ENCODE data around the gene SPRN.

SPRN gene

DNA sequence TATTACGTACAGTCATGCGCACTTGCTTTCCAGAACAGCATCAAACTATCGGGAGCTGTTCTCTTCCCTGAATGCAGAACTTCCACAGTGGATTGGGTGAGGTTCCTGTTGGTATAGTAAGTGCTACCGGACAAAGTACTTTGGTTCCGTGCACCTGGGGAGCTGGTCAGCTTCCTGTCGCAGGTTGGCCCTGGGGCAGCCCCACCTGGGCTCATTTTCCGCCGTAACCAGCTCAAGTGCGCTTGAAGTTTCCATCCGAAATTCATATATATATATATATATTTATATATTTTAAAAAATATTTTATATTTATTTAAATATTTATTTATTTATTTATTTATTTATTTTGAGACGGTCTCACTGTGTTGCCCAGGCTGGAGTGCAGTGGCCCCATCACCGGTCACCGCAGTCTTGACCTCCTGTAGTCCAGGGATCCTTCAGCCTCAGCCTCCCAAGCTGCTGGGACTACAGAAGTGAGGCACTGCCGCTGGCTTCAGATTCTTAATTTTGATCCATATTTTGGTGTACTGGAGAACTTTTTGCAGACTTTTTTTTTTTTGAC, 35.9 kb upstream of the SPRN start:
- no peak for DNase-seq (ENCODE audit: low read depth in 2 of 2)
- no peak overlapping the region for H3K4me3 ChIP-seq (replicated peaks in 1 of 2; ENCODE audit: low read depth in 2 of 2, low read length in 2 of 2)
- TF ChIP-seq, protein P1, sequence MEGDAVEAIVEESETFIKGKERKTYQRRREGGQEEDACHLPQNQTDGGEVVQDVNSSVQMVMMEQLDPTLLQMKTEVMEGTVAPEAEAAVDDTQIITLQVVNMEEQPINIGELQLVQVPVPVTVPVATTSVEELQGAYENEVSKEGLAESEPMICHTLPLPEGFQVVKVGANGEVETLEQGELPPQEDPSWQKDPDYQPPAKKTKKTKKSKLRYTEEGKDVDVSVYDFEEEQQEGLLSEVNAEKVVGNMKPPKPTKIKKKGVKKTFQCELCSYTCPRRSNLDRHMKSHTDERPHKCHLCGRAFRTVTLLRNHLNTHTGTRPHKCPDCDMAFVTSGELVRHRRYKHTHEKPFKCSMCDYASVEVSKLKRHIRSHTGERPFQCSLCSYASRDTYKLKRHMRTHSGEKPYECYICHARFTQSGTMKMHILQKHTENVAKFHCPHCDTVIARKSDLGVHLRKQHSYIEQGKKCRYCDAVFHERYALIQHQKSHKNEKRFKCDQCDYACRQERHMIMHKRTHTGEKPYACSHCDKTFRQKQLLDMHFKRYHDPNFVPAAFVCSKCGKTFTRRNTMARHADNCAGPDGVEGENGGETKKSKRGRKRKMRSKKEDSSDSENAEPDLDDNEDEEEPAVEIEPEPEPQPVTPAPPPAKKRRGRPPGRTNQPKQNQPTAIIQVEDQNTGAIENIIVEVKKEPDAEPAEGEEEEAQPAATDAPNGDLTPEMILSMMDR (IDR thresholded peaks at IDR 0.05; ENCODE audit: low read depth, low read length), result no peak

DNA sequence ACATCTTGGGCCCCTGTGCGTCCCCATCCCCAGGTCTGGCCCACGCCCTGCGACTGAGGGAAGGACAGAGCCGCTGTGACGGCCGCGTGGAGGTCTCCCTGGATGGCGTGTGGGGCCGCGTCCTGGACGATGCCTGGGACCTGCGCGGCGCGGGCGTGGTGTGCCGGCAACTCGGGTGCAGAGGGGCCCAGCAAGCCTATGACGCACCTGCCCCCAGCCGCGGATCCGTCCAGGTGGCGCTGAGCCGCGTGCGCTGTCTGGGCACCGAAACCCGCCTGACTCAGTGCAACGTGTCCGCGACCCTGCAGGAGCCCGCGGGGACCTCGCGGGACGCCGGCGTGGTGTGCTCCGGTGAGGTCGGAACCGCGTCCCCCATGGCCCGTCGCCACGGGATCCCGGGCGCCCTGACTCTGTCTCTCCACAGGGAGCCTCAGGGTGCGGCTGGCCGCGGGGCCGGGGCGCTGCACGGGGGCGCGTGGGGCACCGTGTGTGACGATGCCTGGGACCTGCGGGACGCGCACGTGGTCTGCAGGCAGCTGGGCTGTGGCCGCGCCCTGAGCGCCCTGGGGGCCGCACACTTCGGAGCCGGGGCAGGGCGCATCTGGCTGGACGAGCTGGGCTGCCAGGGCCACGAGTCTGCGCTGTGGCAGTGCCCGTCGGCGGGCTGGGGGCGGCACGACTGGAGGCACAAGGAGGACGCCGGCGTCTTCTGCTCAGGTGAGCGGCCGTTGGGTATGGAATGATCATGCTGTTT, 35.2 kb upstream of the SPRN start:
- TF ChIP-seq, protein P1 (IDR thresholded peaks at IDR 0.05; ENCODE audit: low read depth, low read length), result no peak
- DNase-seq (ENCODE audit: low read depth in 2 of 2), result no peak
- no peak overlapping the region for H3K4me3 ChIP-seq (replicated peaks in 1 of 2; ENCODE audit: low read depth in 2 of 2, low read length in 2 of 2)

DNA sequence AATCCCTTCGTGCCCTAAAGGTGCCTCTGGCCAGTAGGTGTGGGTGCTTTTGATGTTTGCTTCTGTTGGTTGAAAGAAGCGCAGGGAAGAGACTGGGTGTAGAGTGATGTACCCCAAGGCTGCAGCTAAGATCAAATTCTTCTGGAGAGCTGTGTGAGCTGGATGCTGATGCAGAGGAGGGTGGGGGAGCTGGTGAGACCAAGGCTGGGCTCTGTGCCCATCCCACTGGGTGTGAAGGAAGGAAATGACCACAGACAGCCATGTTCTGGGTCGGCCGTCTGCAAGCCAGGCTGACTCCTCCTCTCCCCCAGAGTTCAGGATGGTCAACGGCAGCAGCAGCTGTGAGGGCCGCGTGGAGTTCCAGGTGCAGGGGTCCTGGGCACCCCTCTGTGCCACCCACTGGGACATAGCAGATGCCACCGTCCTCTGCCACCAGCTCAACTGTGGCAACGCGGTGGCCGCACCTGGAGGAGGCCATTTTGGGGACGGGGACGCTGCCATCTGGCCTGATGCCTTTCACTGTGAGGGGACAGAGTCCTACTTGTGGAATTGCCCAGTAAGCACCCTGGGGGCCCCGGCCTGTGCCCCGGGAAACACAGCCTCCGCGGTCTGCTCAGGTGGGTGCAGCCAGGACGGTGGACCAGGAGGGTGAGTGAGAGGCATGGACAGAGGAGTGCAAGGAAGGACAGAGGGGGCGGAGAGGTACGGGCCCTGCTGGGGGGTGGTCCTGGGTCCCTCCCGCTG, 34.5 kb upstream of the SPRN start:
- no peak for DNase-seq (ENCODE audit: low read depth in 2 of 2)
- TF ChIP-seq, protein P1 (IDR thresholded peaks at IDR 0.05; ENCODE audit: low read depth, low read length), result no peak
- no peak overlapping the region for H3K4me3 ChIP-seq (replicated peaks in 1 of 2; ENCODE audit: low read depth in 2 of 2, low read length in 2 of 2)

DNA sequence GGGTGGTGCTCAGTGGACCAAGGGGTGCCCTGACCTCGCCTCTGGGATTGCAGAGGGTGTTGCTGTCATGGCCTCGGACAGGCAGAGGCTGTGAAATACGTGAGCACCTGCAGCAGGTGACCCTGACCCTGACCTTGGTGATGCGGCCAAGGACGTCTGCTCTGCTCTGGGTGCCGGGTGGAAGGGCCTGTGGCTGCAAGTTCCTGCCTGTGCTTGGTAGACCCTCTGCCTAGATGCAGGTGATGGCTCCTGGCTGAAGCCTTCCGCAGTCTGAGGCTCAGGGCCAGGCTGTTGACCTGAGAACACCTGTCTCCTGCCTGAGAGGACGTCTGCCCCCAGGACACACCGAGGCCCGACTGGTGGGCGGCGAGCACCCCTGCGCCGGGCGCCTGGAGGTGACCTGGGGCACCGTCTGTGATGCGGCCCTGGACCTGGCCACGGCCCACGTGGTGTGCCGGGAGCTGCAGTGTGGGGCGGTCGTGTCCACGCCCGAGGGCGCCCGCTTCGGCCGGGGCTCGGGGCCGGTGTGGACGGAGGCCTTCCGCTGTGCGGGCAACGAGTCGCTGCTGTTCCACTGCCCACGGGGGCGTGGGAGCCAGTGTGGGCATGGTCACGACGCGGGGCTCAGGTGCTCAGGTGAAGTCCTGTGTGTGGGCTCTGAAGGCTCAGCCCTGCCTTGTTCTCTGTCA, 33.7 kb upstream of the SPRN start:
- H3K4me3 ChIP-seq (replicated peaks in 1 of 2; ENCODE audit: low read depth in 2 of 2, low read length in 2 of 2), result no peak overlapping the region
- TF ChIP-seq, protein P1 (IDR thresholded peaks at IDR 0.05; ENCODE audit: low read depth, low read length), result no peak
- DNase-seq (ENCODE audit: low read depth in 2 of 2), result no peak

DNA sequence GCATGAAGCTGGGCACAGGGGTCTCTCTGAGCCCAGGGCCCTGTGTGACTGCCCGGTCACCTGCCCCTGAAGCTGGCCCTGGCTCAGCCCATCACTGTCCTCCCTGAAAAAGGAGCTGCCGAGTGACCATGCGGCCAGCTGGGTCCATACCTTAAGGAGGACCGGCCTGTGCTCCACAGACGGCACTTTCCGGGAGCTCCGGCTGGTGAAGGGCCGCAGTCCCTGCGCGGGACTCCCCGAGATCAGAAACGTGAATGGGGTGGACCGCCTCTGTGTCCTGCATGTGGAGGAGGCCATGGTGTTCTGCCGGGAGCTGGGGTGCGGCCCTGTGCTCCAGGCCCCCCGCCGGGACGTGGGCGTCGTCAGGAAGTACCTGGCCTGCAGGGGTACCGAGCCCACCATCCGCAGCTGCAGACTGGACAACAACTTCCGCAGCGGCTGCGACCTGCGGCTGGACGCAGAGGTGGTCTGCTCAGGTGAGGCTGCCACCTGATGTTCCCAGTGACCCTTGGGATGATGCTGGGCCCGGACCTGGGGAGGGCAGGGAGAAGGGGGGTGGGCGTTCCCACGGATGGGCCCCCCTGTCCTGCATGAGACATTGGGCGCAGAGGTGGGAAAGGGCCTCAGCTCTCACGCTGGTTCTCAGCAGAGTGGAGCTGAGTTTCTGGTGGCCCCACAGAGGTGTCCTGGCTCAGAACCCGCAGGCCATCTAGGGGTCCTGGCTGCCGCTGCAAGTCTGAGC, 32.8 kb upstream of the SPRN start:
- no peak overlapping the region for H3K4me3 ChIP-seq (replicated peaks in 1 of 2; ENCODE audit: low read depth in 2 of 2, low read length in 2 of 2)
- DNase-seq (ENCODE audit: low read depth in 2 of 2), result no peak
- TF ChIP-seq, protein P1 (IDR thresholded peaks at IDR 0.05; ENCODE audit: low read depth, low read length), result no peak
